ENCODE results near the gene MORC4.

GRCh38 chrX:106932960-106933537 is 67.0 kb downstream of the MORC4 start:
- TF ChIP-seq CTCF (IDR thresholded peaks at IDR 0.05; ENCODE audit: borderline replicate concordance, extremely low read depth, low read length, poor library complexity, severe bottlenecking) (no peak), EZH2 (IDR thresholded peaks at IDR 0.05; ENCODE audit: borderline replicate concordance, low read depth, low read length, severe bottlenecking) (no peak)

Data from DND-41 (cell line).